Testis (tissue), 3 donors: ENCODE measurements around the gene CSNK2A2. TPM values are rescaled to one million over a fixed set of nuclear protein-coding genes. Genes with fewer than 3 reads are reported as not detected.

ENCODE experiments used
- DNase-seq: peaks from one replicate; pipeline ENCODE4 v3.0.0-alpha.2; 2019
- H3K27ac ChIP-seq, 2 donors: fragments of 200-600 bp; sonication (generic); one replicate each; pipeline ENCODE4 v1.5.1; 2019
- H3K27me3 ChIP-seq: fragments of 200-600 bp; sonication (generic); one replicate; pipeline ENCODE4 v1.5.1; 2019
- H3K36me3 ChIP-seq: fragments of 200-600 bp; sonication (generic); one replicate; pipeline ENCODE4 v1.5.1; 2017; ENCODE audit warnings: low read depth; ENCODE audit errors: missing control alignments
- H3K4me1 ChIP-seq: fragments of 200-600 bp; sonication (generic); one replicate; pipeline ENCODE4 v1.5.1; 2019
- H3K4me3 ChIP-seq, 2 donors: fragments of 200-600 bp; sonication (generic); one replicate each; pipeline ENCODE4 v1.5.1; 2017 to 2019
- H3K9me3 ChIP-seq: fragments of 200-600 bp; sonication (generic); one replicate; pipeline ENCODE4 v1.5.1; 2017
- POLR2A ChIP-seq: fragments of 450-650 bp; IDR thresholded peaks from one replicate; pipeline ENCODE4 v1.6.1; 2017; ENCODE audit warnings: antibody characterized with exemption, mild to moderate bottlenecking, moderate library complexity
- WGBS, 2 donors: methylation state at CpG; one replicate each; pipeline ENCODE4 v1.1.5; 2018; 5-methylcytosine and 5-hydroxymethylcytosine counted together
- intact Hi-C: fragments of 100-400 bp; cut with DNase I; formaldehyde crosslinking; loops from one replicate; pipeline ENCODE4 v1.15.1; 2023; ENCODE audit warnings: low total_unique reads
- polyA plus RNA-seq: library from polyadenylated mRNA; stranded (reverse); fragments of 350-450 nt; fragmentation: Illumina TruSeq; extraction: RNeasy Lipid Tissue Mini Kit (QIAGEN cat#74804); gene quantifications from one replicate; pipeline ENCODE4 v1.2.3, GENCODE V29; 2014; ENCODE audit warnings: low read depth, low replicate concordance; ENCODE audit not compliant: insufficient read depth
- total RNA-seq, 2 donors: library from RNA; depleted of rRNA; stranded (reverse); fragments of >200 nt; gene quantifications; one replicate each; pipeline ENCODE4 v1.2.3, GENCODE V29; 2016
- TF ChIP-seq, protein P1 (sequence below), 3 experiments: fragments of 450-650 bp in 2 of 3; fragments of 200-600 bp in 1 of 3; sonication (generic) in 1 of 3; IDR thresholded peaks; one replicate each; pipeline ENCODE4 v1.5.1; 2016 to 2019; ENCODE audit warnings: antibody characterized with exemption in 3 of 3, mild to moderate bottlenecking in 2 of 3, moderate library complexity in 1 of 3

The CSNK2A2 gene
- total and polyA plus RNA-seq, 3 donors from 2014 or later = 101 to 299 (median 119) TPM

DNA sequence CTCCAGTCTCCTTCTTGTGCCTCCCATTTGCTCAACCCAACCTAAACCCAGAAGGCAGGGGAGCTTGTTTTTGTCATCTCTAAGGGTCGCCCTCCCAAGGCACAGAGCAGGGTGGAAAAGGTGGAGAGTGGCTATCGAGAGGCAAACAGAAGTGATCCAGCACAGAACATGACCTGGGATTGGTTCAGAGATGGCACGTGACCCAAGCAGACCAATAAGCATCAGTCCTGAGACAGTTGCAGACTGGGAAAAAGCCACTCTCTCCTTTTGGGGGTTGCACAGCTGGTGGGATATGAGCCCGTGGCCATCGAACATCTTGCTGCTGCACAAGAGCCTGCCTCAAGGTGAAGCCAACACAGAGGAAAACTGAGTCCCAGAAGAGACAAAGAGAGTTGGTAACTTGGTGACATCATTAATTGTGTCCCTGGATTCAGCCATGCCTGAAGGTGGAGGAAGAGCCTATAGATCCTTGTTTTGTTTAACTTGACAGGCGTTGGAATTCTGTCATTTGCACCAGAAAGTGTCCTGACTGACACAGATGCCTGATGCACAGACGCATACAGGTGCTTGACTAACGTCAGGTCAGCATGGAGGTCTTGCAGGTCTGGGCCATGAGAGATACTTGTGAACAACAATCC lies 28.2 kb upstream of the CSNK2A2 start:
- intact Hi-C loops = no loop called here
- no peaks in the 10 kb centered on the region for H3K36me3 ChIP-seq
- H3K27ac ChIP-seq = no peak overlapping the region
- H3K4me1 ChIP-seq = no peaks in the 10 kb centered on the region
- H3K4me3 ChIP-seq = no peak overlapping the region
- 79 to 86% methylated on average over 7 to 8 of the region's 8 CpGs for WGBS, 2 donors
- H3K9me3 ChIP-seq = no peaks in the 10 kb centered on the region
- no peaks in the 10 kb centered on the region for H3K27me3 ChIP-seq
- no peak for TF ChIP-seq POLR2A
- TF ChIP-seq, protein P1, sequence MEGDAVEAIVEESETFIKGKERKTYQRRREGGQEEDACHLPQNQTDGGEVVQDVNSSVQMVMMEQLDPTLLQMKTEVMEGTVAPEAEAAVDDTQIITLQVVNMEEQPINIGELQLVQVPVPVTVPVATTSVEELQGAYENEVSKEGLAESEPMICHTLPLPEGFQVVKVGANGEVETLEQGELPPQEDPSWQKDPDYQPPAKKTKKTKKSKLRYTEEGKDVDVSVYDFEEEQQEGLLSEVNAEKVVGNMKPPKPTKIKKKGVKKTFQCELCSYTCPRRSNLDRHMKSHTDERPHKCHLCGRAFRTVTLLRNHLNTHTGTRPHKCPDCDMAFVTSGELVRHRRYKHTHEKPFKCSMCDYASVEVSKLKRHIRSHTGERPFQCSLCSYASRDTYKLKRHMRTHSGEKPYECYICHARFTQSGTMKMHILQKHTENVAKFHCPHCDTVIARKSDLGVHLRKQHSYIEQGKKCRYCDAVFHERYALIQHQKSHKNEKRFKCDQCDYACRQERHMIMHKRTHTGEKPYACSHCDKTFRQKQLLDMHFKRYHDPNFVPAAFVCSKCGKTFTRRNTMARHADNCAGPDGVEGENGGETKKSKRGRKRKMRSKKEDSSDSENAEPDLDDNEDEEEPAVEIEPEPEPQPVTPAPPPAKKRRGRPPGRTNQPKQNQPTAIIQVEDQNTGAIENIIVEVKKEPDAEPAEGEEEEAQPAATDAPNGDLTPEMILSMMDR (IDR thresholded peaks at IDR 0.05) = no peak
- DNase-seq = no peak

DNA sequence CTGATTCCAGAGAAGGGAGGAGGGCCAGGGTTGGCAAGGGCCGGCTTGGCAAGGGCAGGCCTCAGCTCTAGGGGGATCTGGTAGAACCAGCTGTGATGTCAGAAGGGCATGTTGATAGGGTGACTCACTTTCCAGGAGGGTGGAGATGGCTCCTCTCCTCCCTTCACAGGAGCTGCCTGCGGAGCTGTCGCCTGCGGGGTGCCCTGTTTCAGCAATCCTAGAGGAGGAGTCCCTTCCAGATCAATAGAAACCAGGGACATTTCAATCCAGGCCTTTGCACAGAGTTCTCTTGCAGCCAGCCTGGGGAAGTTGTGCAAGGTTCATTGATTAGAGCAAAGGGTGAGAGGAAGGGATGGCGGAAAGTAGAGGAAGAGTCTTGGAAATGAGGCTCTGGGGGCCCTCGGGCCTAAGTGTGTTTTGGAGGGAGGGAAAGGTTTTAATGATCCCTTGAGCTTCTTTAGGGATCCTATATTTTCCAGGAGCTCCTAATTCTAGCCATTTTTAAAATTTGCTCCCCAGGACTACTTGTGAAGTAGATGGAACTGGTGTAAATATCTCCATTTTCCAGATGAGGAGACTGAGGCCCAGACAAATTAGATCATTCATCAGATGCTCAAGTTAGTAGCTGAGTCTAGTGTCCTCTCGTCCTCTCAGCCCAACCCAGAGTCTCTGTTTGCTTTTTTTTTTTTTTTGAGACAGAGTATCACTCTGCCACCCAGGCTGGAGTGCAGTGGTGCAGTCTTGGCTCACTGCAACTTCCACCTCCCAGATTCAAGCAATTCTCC lies 24.8 kb upstream of the CSNK2A2 start:
- intact Hi-C loops = no loop called here
- no peak for TF ChIP-seq POLR2A
- TF ChIP-seq, protein P1 (IDR thresholded peaks at IDR 0.05) = no peak
- Histone ChIP-seq H3K4me1 (no peaks in the 10 kb centered on the region), H3K9me3 (no peaks in the 10 kb centered on the region), H3K36me3 (no peaks in the 10 kb centered on the region), H3K27ac (no peak overlapping the region), H3K27me3 (no peaks in the 10 kb centered on the region), H3K4me3 (no peak overlapping the region)
- DNase-seq = no peak
- 80 to 86% methylated on average over 7 of the region's 7 CpGs for WGBS, 2 donors

DNA sequence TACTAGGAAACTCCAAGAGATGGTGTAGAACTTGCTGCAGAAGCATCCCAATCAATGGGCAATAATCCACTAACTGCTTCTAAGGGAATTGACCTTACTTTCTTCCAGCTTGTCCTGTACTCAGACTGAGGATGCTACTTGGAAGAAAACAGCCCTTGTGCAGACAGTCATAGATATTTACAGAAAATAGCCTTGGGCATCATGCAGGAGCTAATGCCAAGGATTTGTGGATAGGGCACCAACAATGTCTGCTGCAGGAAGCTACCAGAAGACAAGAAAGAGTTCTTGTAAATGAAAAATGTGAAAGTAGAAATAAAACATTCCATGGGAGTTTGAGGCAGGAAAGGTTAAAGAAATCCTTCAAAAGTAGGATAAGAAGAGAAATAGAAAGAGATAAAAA lies 21.5 kb upstream of the CSNK2A2 start:
- intact Hi-C loops = no loop called here
- TF ChIP-seq, protein P1 (IDR thresholded peaks at IDR 0.05) = no peak
- no peak for TF ChIP-seq POLR2A
- Histone ChIP-seq H3K4me3 (no peak overlapping the region), H3K27me3 (no peaks in the 10 kb centered on the region), H3K9me3 (no peaks in the 10 kb centered on the region), H3K36me3 (no peaks in the 10 kb centered on the region), H3K4me1 (no peaks in the 10 kb centered on the region), H3K27ac (no peak overlapping the region)
- no peak for DNase-seq

DNA sequence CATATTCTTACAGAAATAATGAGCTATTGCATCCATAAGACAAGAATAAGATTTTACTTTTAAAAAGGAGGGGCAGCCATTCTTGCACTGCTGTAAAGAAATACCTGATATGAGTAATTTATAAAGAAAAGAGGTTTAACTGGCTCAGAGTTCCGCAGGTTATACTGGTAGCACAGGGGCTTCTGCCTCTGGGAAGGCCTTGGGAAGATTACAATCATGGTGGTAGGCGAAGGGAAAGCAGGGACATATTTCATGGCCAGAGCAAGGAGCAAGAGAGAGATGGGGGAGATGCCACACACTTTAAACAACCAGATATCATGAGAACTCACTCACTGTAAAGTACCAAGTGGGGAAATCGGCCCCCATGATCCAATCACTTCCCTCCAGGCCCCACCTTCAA lies 20.9 kb upstream of the CSNK2A2 start:
- WGBS, 2 donors = 23 to 50% methylated on average over 3 of the region's 3 CpGs
- intact Hi-C loops = no loop called here
- Histone ChIP-seq H3K9me3 (no peaks in the 10 kb centered on the region), H3K4me1 (no peaks in the 10 kb centered on the region), H3K4me3 (no peak overlapping the region), H3K27ac (no peak overlapping the region), H3K36me3 (no peaks in the 10 kb centered on the region), H3K27me3 (no peaks in the 10 kb centered on the region)
- no peak for TF ChIP-seq POLR2A
- TF ChIP-seq, protein P1 (IDR thresholded peaks at IDR 0.05) = no peak
- DNase-seq = no peak
